ENCODE measurements around the gene KDM4C. TPM values are rescaled to one million over a fixed set of nuclear protein-coding genes. Genes with fewer than 3 reads are reported as not detected.

Gene KDM4C
- total RNA-seq, 4 donors from 2014 or later: 25.2 to 41.1 (median 26.4) TPM

DNA sequence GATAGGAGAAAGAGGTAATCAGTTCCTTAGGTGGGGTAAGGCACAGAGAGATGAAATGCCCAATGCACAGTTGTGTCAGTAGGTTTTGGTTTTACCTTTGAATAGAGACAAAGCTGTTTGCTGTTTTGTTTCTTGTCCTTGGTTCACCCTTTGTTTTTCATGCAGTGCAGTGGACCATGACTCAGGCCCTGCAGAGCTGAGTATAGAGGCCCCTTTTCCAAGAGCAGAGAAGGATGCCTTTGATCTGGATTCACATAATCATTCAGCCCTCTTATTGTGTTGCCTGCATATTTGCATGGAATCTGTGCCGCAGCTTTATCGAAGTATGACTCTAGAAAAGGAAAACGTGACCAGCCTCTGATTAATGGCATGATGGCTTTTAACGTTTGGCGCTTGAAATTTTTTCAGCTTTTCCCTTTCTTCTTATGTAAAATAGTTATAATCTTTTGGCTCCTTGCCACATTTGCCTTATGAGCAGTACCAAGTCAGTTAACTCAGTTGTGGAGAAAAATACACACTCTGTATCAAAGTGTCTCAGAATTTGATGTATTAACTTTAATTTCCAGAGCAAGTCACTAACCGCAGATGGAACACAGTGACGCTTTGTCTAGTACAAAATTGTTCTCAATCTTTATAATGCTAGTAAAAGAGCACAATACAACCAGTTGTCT is 197.6 kb downstream of the KDM4C start:
- intact Hi-C loops (cut with DNase I): no loop called here
- 70% methylated on average over 7 of the region's 7 CpGs for WGBS
- H3K27ac ChIP-seq (replicated peaks in 1 of 4): no peak overlapping the region

DNA sequence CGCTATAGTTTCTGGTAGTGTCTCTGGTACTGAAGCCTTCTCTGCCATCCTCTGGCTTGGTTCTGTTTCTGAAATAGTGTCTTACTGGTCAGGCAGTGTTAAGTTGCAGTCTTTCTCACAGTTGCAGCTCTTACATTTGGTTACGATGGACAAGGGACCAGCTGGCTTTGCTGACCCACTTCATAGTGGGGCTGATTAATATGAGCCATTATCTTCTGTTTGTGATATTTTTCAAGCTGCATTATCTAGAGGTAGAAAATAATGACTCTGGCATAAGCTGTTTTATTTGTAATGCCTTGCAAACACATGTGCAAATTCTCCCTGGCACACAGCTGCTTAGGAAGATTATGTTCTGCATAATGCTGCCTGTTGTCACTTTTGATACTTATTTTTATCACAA is 199.1 kb downstream of the KDM4C start:
- Histone ChIP-seq H3K4me1 (peaks cover 0 to 15% (median 10%) of the 10 kb centered on the region in 4 donors), H3K9me3 (no peaks in the 10 kb centered on the region), H3K36me3 (peaks cover 0 to 11% (median 0%) of the 10 kb centered on the region in 4 donors), H3K4me3 (no peak overlapping the region), H3K27ac (replicated peaks in 1 of 4) (no peak overlapping the region), H3K27me3 (no peaks in the 10 kb centered on the region)
- intact Hi-C loops (cut with DNase I): no loop called here
- TF ChIP-seq POLR2A (IDR thresholded peaks at IDR 0.05; ENCODE audit: low read depth) (no peak), POLR2AphosphoS5 (IDR thresholded peaks at IDR 0.05) (no peak), EP300 (IDR thresholded peaks at IDR 0.05) (no peak)
- TF ChIP-seq, protein P1, sequence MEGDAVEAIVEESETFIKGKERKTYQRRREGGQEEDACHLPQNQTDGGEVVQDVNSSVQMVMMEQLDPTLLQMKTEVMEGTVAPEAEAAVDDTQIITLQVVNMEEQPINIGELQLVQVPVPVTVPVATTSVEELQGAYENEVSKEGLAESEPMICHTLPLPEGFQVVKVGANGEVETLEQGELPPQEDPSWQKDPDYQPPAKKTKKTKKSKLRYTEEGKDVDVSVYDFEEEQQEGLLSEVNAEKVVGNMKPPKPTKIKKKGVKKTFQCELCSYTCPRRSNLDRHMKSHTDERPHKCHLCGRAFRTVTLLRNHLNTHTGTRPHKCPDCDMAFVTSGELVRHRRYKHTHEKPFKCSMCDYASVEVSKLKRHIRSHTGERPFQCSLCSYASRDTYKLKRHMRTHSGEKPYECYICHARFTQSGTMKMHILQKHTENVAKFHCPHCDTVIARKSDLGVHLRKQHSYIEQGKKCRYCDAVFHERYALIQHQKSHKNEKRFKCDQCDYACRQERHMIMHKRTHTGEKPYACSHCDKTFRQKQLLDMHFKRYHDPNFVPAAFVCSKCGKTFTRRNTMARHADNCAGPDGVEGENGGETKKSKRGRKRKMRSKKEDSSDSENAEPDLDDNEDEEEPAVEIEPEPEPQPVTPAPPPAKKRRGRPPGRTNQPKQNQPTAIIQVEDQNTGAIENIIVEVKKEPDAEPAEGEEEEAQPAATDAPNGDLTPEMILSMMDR (IDR thresholded peaks at IDR 0.05): no peak
- DNase-seq (ENCODE audit: extremely low spot score): no peak
- 96% methylated on average over 2 of the region's 2 CpGs for WGBS

More for the DNA sequence above, 197.6 kb downstream of the KDM4C start:
- DNase-seq (ENCODE audit: extremely low spot score): no peak
- Histone ChIP-seq H3K4me3 (no peak overlapping the region), H3K9me3 (no peaks in the 10 kb centered on the region), H3K27me3 (no peaks in the 10 kb centered on the region), H3K4me1 (peaks cover 0 to 15% (median 10%) of the 10 kb centered on the region in 4 donors), H3K36me3 (peaks cover 0 to 6% (median 0%) of the 10 kb centered on the region in 4 donors)
- TF ChIP-seq, protein P1 (IDR thresholded peaks at IDR 0.05): no peak
- TF ChIP-seq POLR2AphosphoS5 (IDR thresholded peaks at IDR 0.05) (no peak), EP300 (IDR thresholded peaks at IDR 0.05) (no peak), POLR2A (IDR thresholded peaks at IDR 0.05; ENCODE audit: low read depth) (no peak)

DNA sequence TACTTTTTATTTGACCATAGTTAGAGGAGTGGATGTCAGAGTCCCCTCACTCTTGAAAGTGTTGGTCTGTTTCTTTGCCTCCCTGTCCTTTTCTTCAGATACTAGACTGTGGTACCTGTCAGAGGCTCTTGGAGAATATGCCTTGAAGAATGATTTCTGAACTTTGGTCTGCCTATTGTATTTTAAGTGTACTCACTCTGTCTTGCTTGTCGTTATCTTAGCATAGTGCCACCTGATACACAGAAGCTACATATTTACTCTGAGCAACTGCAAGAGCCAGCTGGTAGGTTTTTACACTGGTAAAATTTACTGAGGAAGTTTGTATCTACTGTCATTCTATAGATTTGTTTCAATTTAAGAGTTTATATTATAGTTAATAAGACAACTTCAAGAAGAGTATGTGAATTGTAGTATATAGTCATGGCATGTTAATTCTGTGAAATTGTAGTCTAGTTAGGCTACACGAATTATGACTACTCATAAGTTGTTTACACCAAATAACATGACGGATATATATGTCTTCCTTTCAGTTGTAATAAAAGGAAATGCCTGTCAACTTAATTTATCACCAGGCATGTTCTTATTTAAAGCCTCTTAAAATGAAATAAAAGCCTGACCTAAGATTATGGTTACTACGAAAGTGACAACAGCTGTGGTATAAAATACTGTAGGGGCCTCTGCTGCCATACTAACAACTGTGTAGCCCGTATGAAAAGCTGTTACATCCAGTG is 201.7 kb downstream of the KDM4C start:
- Histone ChIP-seq H3K9me3 (no peaks in the 10 kb centered on the region), H3K4me3 (no peak overlapping the region), H3K36me3 (peaks cover 0 to 11% (median 0%) of the 10 kb centered on the region in 4 donors), H3K27me3 (no peaks in the 10 kb centered on the region), H3K27ac (replicated peaks in 1 of 4) (no peak overlapping the region), H3K4me1 (peaks cover 0 to 15% (median 10%) of the 10 kb centered on the region in 4 donors)
- no peak for DNase-seq (ENCODE audit: extremely low spot score)
- no peak for TF ChIP-seq EP300 (IDR thresholded peaks at IDR 0.05)
- TF ChIP-seq, protein P1 (IDR thresholded peaks at IDR 0.05): no peak
- no peak for TF ChIP-seq POLR2AphosphoS5 (IDR thresholded peaks at IDR 0.05)
- TF ChIP-seq POLR2A (IDR thresholded peaks at IDR 0.05; ENCODE audit: low read depth): no peak
- intact Hi-C loops (cut with DNase I): no loop called here
- WGBS: 85% methylated on average over 5 of the region's 5 CpGs

DNA sequence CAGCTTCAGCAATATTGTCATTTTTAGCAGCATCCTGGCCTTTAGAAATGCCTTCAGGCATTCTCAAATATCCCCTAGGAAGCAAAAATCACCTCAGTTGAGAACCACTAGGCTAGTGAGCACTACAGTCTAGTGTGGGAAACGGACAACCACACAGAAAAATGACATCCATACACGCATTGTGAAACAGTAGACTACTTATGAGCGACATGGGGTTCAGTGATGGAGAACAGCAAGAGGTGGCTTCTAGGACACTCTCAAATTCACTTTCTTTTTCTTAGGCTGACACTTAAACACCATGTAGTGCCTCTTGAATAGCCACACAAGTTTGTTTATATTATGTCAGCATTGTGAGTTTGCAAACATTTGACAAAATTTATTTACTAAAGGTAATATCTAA is 203.0 kb downstream of the KDM4C start:
- H3K4me1 ChIP-seq: peaks cover 0 to 8% (median under 1%) of the 10 kb centered on the region in 4 donors
- no peaks in the 10 kb centered on the region for H3K27me3 ChIP-seq
- WGBS: 90% methylated on average over 3 of the region's 3 CpGs
- intact Hi-C loops (cut with DNase I): no loop called here
- DNase-seq (ENCODE audit: extremely low spot score): no peak
- TF ChIP-seq POLR2AphosphoS5 (IDR thresholded peaks at IDR 0.05) (no peak), EP300 (IDR thresholded peaks at IDR 0.05) (no peak), POLR2A (IDR thresholded peaks at IDR 0.05; ENCODE audit: low read depth) (no peak)
- TF ChIP-seq, protein P1 (IDR thresholded peaks at IDR 0.05): no peak
- H3K36me3 ChIP-seq: peaks cover 0 to 11% (median 0%) of the 10 kb centered on the region in 4 donors
- H3K27ac ChIP-seq (replicated peaks in 1 of 4): no peak overlapping the region
- H3K4me3 ChIP-seq: no peak overlapping the region
- no peaks in the 10 kb centered on the region for H3K9me3 ChIP-seq
